NCI-H1048 (cell line): ENCODE data around the gene ASAP2.
"Not testable (repeated sequence)": the region's sequence is repeated elsewhere in the genome, so short reads cannot be mapped to it uniquely, and the experiment has no call there.

Experiments used
- DNase-seq: peaks from one replicate; lab custom pipeline; 2025; lab: John Stamatoyannopoulos, UW

Gene ASAP2

DNA sequence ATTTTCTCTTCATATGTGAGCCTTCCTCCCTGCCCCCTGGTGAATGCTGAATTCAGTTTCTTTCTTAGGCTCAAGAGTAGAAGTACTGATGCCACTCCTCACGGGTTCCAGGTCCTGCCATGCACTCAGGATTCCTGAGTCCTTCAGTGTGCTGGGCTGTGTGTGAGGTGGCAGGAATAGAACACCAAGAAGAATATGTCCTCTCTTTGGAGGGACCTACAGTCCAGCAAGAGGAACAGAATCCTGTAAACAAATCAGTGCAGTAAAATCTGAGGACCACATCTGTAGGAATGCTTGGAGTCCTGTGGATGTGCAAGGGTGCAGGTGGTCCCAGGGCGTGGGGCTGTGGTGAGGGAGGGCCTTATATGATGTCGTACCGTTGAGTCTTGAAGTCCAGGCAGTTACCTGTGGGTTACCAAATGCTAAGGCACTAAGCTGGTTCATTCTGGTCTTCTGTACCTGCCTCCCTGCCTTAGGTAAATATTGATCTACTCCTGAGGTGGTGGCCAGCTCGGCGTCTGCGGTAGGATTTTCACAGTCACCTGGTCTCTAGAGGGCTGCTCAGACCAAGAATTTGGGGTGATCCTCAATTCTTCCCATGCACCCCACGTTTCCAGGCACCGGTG is 5.5 kb downstream of the ASAP2 start:
- DNase-seq = no peak

DNA sequence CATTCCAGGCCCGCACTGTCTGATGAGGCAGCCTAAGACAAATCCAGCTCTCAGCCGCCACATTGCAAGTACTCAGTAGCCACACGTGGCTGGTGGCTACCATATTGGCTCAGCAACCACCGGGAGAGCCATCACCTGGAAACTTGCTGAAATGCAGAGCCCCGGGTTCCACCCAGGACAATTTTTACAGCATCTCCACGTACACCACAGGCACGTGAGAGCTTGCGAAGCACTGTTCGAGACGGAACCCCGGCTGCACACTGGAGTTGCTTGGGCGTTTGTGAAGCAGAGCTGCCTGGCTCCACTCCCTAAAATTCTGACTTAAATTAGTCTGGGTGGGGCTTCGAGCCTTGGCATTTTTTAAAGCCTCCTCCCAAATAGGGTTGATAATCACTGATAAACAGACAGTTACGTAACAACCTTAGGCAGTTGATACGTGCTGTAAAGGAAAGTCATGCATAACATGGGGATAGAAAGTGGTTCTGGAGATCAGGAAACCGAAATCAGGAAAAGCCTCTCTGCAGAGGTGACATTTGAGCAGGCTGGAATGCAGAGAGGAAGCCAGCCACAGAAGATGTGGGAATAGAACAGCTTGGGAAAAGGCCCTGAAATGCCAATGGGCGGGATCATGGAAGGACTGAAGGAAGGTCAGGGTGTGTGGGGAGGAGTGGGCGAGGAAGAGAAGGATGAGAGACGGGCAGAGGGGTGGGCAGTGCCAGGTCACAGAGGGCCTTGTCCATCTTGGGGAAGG is 6.2 kb downstream of the ASAP2 start:
- no peak for DNase-seq

DNA sequence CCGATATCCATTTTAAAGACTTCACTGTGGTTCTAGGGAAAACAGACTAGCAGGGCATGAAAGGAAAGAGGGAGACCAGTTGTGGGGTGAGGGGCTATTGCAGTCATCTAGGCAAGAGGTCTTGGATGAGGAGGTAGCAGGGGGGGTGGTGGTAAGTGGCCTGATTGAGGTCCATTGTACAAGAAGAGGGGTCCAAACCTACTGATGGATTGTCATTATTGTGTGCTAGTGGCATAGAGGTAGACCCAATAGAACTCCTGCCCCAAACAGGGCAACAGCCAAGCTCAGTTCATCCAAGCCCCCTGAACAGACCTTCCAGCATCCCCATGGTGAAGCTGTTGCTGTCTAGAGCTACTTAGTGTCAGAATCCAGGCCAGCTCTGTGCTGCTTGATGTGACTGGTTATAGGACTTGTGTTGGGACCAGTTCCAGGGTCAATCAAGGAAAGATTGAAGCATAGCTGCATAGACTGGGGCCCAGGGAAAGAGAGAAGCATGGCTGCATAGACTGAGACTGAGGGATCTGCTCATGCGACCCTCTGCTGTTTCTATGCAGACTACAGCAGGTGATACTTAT is 7.0 kb downstream of the ASAP2 start:
- DNase-seq = no peak

DNA sequence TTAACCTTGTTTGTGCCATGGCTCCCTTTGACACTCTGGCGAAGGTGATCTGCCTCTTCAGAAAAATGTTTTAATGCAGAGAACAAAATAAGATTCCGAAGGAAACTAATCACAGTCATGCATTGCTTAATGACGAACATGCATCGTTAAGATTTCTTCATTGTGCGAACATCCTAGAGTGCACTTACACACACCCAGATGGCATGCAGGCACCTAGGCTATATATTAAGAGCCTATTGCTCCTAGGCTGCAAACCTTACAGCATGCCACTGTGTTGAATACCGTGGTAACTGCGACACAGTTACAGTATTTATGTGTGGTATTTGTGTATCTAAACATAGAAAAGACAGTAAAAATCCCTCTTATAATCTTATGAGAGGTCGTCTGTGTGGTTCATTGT is 8.3 kb downstream of the ASAP2 start:
- no peak for DNase-seq

DNA sequence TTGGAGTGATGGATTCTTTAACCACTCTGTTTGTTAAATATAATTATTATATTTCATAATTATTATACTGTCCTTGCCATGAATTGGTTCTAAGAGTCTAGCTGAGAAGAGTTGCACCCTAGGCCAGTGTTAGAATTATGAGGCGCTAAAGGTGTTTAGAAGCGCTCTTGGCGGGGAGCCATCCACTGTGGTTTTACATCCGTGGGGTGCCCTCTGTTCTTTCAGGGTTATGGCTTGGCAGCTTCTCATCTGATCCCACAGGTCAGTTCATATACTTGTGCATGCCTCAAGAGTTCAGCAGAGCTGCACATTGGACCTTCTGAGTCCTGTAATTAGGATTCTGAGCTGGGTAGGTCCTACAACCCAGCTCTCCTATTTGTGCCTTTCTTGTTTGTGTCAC is 9.1 kb downstream of the ASAP2 start:
- DNase-seq = no peak

DNA sequence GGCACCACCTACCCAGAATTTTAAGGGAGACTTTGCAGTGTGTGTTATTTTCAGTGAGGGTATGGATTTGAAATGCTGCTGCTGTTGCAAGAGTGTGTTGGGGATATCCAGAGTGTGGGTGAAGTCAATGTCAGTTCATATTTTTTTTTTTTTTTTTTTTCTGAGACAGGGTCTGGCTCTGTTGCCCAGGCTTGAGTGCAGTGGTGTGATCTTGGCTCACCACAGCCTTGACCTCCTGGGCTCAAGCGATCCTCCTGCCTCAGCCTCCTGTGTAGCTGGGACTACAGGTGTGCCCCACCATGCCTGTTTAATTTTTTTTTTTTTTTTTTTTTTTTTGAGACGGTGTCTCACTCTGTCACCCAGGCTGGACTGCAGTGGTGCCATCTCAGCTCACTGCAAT is 9.5 kb downstream of the ASAP2 start:
- DNase-seq = not testable (repeated sequence)

DNA sequence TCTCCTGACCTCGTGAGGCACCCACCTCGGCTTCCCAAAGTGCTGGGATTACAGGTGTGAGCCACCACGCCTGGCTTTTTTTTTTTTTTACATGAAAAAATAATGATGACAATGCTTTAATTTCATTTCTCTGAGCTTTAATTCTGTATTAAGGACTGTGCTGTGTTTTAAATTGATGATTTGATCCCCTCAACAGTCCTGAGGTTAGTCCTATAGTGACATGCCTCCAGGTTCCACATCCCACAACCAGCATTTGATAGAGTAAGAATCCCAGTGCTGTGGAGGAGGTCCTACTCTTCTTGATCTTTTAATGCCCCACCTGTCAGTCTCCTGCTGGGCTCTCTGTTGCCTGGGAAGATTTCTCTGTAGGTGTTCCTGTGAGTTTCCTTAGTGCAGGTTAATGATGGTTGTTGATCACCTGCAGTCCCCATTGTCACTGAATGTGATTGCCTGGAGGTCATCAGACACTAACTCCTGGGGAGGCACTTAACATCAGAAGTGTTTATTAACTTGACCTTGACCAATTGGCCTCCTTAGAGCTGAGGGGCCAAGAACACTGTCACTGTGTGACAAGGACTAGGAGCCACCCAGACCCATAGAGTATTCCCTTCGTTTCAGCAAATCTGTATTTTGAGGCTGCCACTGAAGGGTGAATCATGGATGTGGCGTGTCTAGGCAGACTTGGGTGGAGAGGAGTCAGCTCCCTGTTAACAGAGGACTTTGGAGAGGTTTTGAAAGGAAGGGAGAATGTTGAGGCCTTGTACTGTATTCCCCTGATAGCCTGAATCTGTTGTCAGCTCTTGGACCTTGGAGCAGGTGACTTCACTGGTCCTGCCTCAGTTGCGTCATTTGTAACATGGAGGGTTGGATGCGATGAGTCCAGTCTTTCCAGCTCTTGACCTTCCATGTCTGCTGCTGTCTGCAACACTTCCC is 11.5 kb downstream of the ASAP2 start:
- DNase-seq = no peak

DNA sequence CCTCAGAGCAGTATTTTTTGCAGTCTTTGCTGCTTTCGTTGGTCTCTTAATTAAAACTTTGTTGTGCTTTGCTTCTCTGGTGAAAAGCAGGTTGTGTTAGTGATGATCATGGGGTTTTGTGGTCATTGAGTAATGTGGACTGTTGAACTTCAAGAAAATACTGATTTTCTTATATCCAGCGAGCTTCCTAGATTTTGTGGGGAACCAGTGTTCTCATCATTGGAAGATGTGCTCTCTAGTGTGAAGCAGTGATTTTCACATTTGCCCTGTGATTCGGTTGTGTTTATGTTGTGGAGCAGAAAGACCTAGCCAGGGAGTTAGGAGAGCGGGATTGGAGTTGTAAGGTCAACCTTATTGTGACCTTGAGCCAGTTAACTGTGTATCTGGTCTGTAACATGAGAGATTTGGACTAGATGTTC is 12.4 kb downstream of the ASAP2 start:
- no peak for DNase-seq

DNA sequence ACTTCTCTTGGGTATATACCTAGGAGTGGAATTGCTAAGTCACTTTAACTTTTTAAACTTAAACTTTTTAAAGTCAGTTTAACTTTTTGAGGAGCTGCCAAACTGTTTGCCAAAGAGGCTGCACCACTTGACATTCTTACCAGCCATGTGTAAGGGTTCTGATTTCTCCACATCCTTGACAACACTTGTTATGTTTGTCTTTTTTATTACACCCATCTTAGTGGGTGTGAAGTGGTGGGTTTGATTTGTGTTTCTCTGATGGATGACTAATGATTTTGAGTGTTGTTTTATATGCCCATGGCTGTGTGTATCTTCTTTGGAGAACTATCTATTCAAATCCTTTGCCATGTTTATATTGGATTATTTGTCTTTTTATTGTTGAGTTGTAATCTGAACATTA is 13.6 kb downstream of the ASAP2 start:
- DNase-seq = no peak

DNA sequence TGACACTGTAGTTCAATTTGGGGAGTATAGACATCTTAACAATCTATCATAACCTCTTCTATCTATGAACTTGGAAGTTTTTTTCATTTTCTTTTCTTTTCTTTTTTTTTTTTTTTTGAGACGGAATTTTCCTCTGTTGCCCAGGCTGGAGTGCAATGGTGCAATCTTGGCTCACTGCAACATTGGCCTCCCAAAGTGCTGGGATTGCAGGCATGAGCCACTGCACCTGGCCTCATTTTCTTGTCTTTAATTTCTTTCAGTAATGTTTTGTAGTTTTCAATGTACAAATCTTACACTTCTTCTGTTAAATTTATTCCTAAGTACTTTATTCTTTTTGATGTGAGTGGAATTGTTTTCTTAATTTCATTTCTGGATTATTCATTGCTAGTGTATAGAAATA is 14.6 kb downstream of the ASAP2 start:
- no peak for DNase-seq

DNA sequence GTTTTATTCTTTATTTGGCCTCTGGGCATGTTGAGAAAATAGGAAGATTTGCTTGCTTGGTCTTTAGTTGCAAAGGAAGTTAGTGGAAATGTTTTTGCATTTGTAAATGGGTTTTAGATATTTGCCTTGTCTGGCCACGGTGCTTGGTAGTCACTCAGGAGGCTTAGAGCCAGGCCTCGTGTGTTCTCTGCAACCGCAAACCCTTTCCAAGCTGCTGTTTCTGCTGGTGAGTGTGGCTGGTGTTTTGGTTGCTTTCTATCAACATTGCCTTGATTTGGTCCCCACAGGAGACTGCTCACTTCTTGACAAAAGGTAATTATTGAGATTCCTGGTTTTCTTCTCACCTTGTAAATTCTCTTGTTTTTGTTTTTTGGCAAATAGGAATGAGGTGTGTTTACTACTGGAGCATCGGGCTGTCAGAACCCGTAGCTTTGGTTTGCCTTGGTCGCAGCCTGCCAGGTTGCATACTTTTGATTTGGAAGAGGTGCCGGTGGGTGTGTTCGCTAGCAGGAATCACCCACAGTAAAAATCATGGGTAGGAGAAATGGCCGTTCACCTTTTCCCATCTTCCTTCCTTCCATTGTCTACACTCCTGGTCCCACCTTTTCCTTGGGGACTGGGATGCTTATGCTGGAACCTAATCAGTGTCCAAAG is 15.8 kb downstream of the ASAP2 start:
- DNase-seq = no peak

DNA sequence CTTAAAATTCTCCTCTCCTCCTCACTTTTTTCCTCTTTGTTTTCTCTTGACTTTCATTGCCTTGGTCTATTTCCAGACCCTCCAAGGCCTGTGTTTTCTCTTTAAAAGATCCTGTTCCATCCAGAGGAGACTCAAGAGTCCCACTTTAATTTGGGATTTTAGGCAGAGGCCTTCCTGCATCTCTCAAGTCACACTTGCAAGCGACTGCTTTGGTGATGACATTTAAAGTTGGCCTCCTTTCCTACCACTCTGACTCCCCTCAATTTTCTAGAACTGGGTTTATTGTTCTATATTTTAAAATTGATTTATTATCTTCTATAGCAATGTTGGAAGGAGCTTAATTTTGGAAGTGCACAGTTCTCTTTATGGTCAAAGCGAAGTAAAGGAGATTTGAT is 16.3 kb downstream of the ASAP2 start:
- no peak for DNase-seq

DNA sequence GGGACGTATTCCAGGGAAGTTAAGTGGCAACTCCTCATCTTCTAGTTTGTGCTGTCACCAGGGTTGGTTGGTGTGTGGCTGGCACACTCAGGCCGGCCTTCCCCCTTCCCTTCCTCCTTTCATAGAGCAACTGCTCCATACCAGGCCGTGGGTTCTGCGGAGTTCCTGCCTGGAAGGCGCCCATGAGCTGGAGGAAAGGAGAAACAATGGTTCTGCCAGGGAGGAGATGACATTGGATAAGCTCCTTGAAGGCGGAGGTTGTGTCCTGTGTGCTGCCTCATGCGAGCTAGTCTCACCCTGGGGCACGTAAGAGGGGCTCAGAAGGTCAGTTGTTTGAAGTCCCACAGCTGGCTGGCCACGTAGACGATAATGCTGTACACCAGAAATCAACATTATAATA is 19.2 kb downstream of the ASAP2 start:
- no peak for DNase-seq

DNA sequence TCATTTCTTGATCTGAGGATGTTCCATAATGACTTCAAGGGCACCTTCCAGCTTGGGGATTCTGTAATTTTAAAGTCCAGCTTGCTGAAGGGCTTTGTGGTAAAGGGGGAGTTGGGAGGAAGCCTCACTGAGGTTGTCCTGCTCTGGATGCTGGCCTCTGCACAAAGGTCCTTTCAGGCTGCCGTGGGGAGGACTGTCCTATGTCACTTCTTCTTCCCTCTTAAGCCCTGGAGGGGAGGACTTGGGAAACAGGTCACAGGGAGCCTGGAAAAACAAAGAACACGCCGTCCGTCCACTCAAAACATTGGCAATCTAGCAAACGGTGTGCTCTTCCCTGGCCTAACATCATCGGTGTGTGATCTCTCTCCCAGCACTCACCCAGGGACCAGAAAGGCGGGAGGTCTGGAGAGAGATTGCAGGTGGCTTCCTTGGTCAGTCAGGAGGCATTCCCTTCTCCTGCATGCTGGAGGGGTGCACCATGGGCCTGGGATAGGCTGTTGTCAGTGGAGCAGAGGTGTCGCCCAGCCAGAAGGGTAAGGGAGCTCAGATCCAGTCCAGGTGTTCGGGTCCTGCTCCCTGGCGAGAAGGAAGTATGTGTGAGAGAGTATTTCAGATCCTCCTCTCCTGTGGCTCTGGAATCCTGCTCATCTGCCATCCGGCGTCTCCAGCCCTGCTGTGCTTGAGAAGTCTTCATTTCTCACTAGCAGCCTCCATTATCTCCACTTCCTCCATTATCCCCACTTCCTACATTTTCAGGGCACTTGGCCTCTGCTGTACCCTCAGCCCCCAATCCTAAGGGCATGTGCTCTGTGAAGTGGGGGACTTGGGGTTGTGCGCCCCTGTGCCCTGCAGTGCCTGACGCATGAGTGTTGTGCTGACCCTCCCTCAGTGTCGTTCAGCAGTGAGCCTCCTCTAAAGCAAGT is 20.1 kb downstream of the ASAP2 start:
- DNase-seq = no peak

DNA sequence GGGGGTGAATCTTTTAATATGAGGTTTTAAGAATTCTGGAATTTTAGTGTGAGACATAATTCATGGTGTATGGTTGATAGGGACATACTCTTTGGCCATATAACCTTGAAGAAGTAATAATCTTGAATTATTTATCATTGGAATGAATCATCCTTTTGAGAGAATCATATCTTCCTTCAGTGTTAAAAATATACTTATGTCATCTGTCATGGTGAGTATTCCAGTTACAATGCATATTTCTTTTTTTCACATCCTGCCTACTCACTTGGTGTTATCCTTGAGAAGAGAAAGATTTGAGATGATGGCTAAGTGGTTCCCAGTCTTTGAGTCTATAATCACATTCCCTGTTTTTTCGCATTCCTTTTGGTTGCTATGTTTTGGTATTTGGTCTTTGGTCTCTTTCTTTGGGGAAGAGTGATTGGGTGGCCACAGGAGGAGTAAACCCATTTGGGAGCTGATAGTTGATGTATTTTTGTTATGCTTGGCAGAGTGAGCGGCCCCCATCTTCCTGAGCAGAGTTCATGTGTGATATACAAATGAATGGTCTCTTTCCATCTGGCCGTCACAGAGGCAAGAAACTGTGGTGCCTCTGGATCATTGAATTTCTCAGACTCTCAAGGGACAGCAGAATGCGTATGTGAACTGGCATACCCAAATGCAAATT is 21.6 kb downstream of the ASAP2 start:
- DNase-seq = no peak

DNA sequence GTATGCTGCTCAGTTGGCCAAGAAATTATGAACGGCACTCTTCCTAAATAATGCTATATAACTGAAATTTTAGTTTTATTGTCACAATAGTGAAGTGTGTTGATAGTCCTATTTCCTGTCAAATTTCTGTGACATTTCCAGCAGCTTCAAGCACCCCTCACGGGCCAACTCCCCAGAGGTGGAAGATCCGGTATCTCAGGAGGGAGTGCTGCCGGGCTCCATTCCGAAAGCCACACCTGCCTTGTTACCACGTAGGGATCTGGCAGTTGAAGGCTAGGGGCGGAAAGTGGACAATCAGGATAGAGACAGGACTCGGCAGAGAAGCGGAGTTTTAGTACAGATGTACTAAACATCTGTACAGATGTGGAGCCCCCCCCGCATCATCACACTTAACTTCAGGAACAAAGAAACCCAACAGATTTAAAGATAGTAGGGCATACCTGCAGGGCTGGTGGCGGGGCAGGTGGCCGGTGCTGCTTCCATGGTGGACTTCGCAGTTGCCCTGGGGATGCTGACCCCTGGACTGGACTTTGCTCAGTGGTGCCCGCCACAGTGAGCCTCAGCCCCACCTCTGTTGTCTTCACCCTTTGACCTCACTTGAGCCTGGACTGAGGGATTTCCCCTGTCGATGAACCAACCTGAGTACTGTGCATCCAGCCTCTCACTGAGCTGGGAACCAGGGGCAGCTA is 22.3 kb downstream of the ASAP2 start:
- DNase-seq = no peak

DNA sequence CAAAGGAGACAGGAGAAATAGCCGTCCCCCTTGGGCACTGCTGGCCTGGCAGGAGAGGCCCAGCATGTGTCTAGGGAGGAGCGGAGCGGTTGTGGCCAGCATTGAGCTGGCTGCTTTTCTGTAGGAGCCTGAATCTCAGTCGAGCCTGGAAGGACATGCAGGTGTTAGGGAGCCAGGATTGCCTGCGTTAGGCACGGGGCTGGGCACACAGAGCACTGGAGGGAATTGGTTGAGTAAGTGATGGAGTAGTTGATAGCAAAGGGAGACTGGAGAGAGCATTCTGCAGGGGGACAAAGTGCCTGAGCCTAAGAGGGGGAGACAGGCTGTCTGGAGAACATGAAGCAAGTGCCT is 22.8 kb downstream of the ASAP2 start:
- DNase-seq = no peak

DNA sequence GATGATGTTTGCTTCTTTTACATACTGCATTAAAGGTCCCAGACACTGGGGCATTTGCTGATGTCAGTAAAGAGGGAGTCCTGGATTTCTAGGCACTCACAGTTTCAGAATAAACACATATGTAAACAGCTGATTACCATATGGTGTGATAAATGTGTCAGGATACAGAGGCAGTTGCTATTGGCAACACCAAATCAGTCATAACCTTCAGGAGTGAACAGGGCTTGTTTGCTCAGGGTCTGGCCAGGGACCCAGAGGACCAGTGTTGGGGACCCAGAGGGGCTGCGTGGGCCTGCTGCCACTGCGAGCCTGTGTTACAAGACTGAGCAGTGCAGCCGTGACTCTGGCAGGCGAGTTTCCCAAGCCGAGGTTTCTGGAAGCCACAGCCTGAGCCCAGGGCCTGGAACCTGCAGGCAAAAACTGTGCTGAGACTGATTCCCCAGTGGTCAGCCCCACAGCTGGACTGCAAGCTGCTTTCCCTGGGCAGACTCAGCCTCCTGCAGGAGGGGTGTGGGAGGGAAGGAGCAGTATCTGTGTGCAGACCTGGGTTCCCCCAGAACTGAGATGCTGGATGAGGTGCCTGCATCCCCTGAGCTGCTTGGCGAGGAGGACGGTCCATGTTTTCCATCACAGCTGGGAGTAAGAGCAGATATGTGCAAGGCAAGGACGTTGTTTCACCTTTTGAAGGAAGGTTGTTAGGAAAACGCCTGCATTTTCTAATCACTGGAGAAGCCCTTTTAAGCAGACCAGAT is 23.6 kb downstream of the ASAP2 start:
- DNase-seq = no peak

DNA sequence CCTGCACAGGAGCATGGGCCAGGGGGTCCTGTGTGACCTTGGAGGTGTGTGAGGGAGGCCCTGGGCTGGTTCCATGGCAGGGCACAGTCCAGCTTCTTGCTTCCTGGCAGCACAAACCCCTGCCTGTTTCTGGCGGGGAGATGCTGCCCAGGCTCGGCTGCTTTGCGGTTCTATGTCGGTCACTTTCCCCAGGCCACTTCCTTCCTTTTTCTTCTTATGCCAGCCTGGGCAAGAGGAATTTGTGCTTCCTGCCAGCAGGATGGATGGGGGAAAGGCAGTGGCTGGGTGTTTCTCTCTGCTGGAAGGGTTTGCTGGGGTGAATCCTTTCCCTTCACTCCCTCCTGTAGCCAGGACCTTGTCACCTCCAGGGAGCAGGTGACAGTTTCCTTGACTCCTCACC is 24.3 kb downstream of the ASAP2 start:
- no peak for DNase-seq
